GM23338 (cell line): ENCODE measurements around the gene KLF18. TPM values are rescaled to one million over a fixed set of nuclear protein-coding genes. Genes with fewer than 3 reads are reported as not detected.

Source experiments
- ATAC-seq: fragments of 200-7000 bp; cut with Tn5 transposase; 3 replicates; pipeline ENCODE4 v1.9.1; 2020
- DNase-seq: peaks from one replicate; pipeline ENCODE4 v3.0.0-alpha.2; 2015; ENCODE audit warnings: low spot score
- H2AFZ ChIP-seq: fragments of 200-600 bp; sonication (generic); 2 replicates; pipeline ENCODE4 v1.8.0; 2016; ENCODE audit warnings: antibody characterized with exemption, mild to moderate bottlenecking, moderate library complexity
- H3F3A ChIP-seq: fragments of 200-600 bp; sonication (generic); replicated peaks from 2 replicates; pipeline ENCODE4 v1.8.0; 2017; ENCODE audit warnings: antibody characterized with exemption, mixed run types, low read depth
- H3K27ac ChIP-seq: fragments of 200-600 bp; sonication (generic); 2 replicates; pipeline ENCODE4 v1.6.1; 2016; ENCODE audit warnings: low read depth
- H3K27me3 ChIP-seq: fragments of 200-600 bp; sonication (generic); 2 replicates; pipeline ENCODE4 v1.8.0; 2016; ENCODE audit warnings: mild to moderate bottlenecking, mixed run types, moderate library complexity; ENCODE audit not compliant: insufficient read depth
- H3K36me3 ChIP-seq: fragments of 200-600 bp; sonication (generic); 2 replicates; pipeline ENCODE4 v1.8.0; 2016; ENCODE audit warnings: mild to moderate bottlenecking; ENCODE audit not compliant: insufficient read depth
- H3K4me1 ChIP-seq: fragments of 200-600 bp; sonication (generic); 2 replicates; pipeline ENCODE4 v1.8.0; 2016; ENCODE audit warnings: mild to moderate bottlenecking, moderate library complexity; ENCODE audit not compliant: insufficient read depth
- H3K4me2 ChIP-seq: fragments of 200-600 bp; sonication (generic); 2 replicates; pipeline ENCODE4 v1.7.1; 2017; ENCODE audit warnings: mixed run types
- H3K4me3 ChIP-seq: fragments of 200-600 bp; sonication (generic); 2 replicates; pipeline ENCODE4 v1.6.1; 2016; ENCODE audit warnings: mixed run types
- H3K79me2 ChIP-seq: fragments of 200-600 bp; sonication (generic); replicated peaks from 2 replicates; pipeline ENCODE4 v1.8.0; 2017; ENCODE audit warnings: mild to moderate bottlenecking; ENCODE audit not compliant: insufficient read depth
- H3K9me2 ChIP-seq: fragments of 200-600 bp; sonication (generic); 2 replicates; pipeline ENCODE4 v1.8.0; 2017; ENCODE audit not compliant: insufficient read depth
- H4K20me1 ChIP-seq: fragments of 200-600 bp; sonication (generic); replicated peaks from 2 replicates; pipeline ENCODE4 v1.8.0; 2017; ENCODE audit warnings: mild to moderate bottlenecking; ENCODE audit not compliant: insufficient read depth
- H3K27ac Mint-ChIP-seq: 2 replicates; pipeline ENCODE4 v1.8.0; 2020; ENCODE audit warnings: inconsistent platforms, mild to moderate bottlenecking, moderate library complexity, mixed read lengths
- H3K27me3 Mint-ChIP-seq: 3 replicates; pipeline ENCODE4 v1.8.0; 2022; ENCODE audit warnings: low read depth, mild to moderate bottlenecking, moderate library complexity, mixed read lengths, inconsistent platforms; ENCODE audit not compliant: insufficient read depth, poor library complexity
- H3K36me3 Mint-ChIP-seq: 3 replicates; pipeline ENCODE4 v1.8.0; 2021; ENCODE audit warnings: low read depth, mild to moderate bottlenecking, inconsistent platforms, moderate library complexity, mixed read lengths
- H3K4me1 Mint-ChIP-seq: 3 replicates; pipeline ENCODE4 v1.8.0; 2020; ENCODE audit warnings: mild to moderate bottlenecking, inconsistent platforms, mixed read lengths
- H3K4me3 Mint-ChIP-seq: 3 replicates; pipeline ENCODE4 v1.8.0; 2021; ENCODE audit warnings: moderate library complexity, mild to moderate bottlenecking, inconsistent platforms, mixed read lengths
- H3K9me3 Mint-ChIP-seq: 3 replicates; pipeline ENCODE4 v1.8.0; 2020; ENCODE audit warnings: moderate library complexity, mild to moderate bottlenecking, inconsistent platforms, mixed read lengths
- CREB1 ChIP-seq: fragments of 250-450 bp; sonication (Bioruptor Pico); IDR thresholded peaks from 2 replicates; pipeline ENCODE4 v1.5.0; 2020; ENCODE audit warnings: low read depth, mild to moderate bottlenecking, moderate library complexity
- CTCF ChIP-seq, 2 experiments: fragments of 200-600 bp in 1 of 2; sonication (generic) in 1 of 2; conservative IDR thresholded peaks; 2 replicates each; pipeline versions ENCODE4 v1.5.1 to v1.6.1; 2016 to 2017; ENCODE audit warnings: antibody characterized with exemption in 2 of 2, low read depth in 2 of 2, mild to moderate bottlenecking in 2 of 2, moderate library complexity in 1 of 2
- ETS1 ChIP-seq: IDR thresholded peaks from 2 replicates; pipeline ENCODE4 v1.6.1; 2016; ENCODE audit warnings: antibody characterized with exemption
- EZH2 ChIP-seq: fragments of 200-600 bp; sonication (generic); IDR thresholded peaks from one replicate; pipeline ENCODE4 v1.8.0; 2017; ENCODE audit warnings: antibody characterized with exemption, mild to moderate bottlenecking, low read depth; ENCODE audit not compliant: unreplicated experiment
- EZH2phosphoT487 ChIP-seq: fragments of 200-600 bp; sonication (generic); IDR thresholded peaks from one replicate; pipeline ENCODE4 v1.8.1; 2018; ENCODE audit warnings: antibody characterized with exemption; ENCODE audit not compliant: unreplicated experiment
- JUNB ChIP-seq: IDR thresholded peaks from one replicate; pipeline ENCODE4 v1.6.1; 2016; ENCODE audit warnings: antibody characterized with exemption; ENCODE audit not compliant: unreplicated experiment
- NANOG ChIP-seq: IDR thresholded peaks from 2 replicates; pipeline ENCODE4 v1.6.1; 2016; ENCODE audit warnings: antibody characterized with exemption, borderline replicate concordance
- POLR2AphosphoS5 ChIP-seq: IDR thresholded peaks from 2 replicates; pipeline ENCODE4 v1.6.1; 2016; ENCODE audit warnings: antibody characterized with exemption, low read depth
- REST ChIP-seq: IDR thresholded peaks from one replicate; pipeline ENCODE4 v1.6.1; 2018; ENCODE audit warnings: antibody characterized with exemption; ENCODE audit not compliant: unreplicated experiment
- STAT1 ChIP-seq: IDR thresholded peaks from one replicate; pipeline ENCODE4 v1.6.1; 2016; ENCODE audit warnings: antibody characterized with exemption; ENCODE audit not compliant: unreplicated experiment
- ZNF114 ChIP-seq: fragments of 250-450 bp; sonication (Bioruptor Pico); IDR thresholded peaks from 2 replicates; pipeline ENCODE4 v1.5.0; 2020; ENCODE audit warnings: mild to moderate bottlenecking, moderate library complexity
- ZNF331 ChIP-seq: fragments of 250-450 bp; sonication (Bioruptor Pico); IDR thresholded peaks from 2 replicates; pipeline ENCODE4 v1.5.0; 2020; ENCODE audit warnings: low read depth, mild to moderate bottlenecking, moderate library complexity
- ZNF462 ChIP-seq: fragments of 250-450 bp; sonication (Bioruptor Pico); IDR thresholded peaks from 2 replicates; pipeline ENCODE4 v1.5.0; 2020; ENCODE audit warnings: mild to moderate bottlenecking, moderate library complexity
- polyA plus RNA-seq: library from polyadenylated mRNA; unstranded; fragments of >200 nt; fragmentation: Nextera tagmentation; extraction: Ambion mirVana; gene quantifications from 2 replicates; pipeline ENCODE4 v1.2.1, GENCODE V29; 2016
- total RNA-seq: library from RNA; depleted of rRNA; stranded (reverse); fragments of >200 nt; shearing (Covaris generic); gene quantifications from 2 replicates; pipeline ENCODE4 v1.2.3, GENCODE V29; 2014

KLF18 gene
- total and polyA plus RNA-seq, 2 experiments from 2014 or later: 0.35 TPM; not detected in 1

- Histone ChIP-seq H3K79me2 (no peaks in the 10 kb centered on the region), H3K9me2 (no peaks in the 10 kb centered on the region), H3K4me2 (peak overlapping the region; percentile 8; the same call in 1 of the 2 replicates), H3F3A (no peaks in the 10 kb centered on the region), H3K4me1 (peaks cover 17% of the 10 kb centered on the region), H4K20me1 (no peaks in the 10 kb centered on the region), H3K36me3 (no peaks in the 10 kb centered on the region), H3K27me3 (no peaks in the 10 kb centered on the region), H3K27ac (no peak overlapping the region), H2AFZ (no peak overlapping the region), H3K4me3 (no peak overlapping the region)
- Mint-ChIP-seq H3K36me3 (no peaks in the 10 kb centered on the region), H3K4me1 (peaks cover 21% of the 10 kb centered on the region), H3K9me3 (no peaks in the 10 kb centered on the region), H3K27ac (0 out of 2 replicates have a peak overlapping the region, but pooled peaks have one; percentile 89), H3K27me3 (no peaks in the 10 kb centered on the region), H3K4me3 (no peak overlapping the region)
- TF ChIP-seq CTCF (conservative IDR thresholded peaks at IDR 0.05; ENCODE audit: low read depth in 2 of 2) (no peak), JUNB (no peak), ZNF331 (CRISPR knock-in tag) (no peak), CREB1 (no peak), ZNF462 (CRISPR knock-in tag) (no peak), STAT1 (no peak), ZNF114 (no peak), EZH2 (no peak), NANOG (no peak), ETS1 (no peak), POLR2AphosphoS5 (no peak), EZH2phosphoT487 (no peak), REST (no peak)
- peak; percentile 73 for ATAC-seq
- DNase-seq: peak; percentile 70
These were observed 12.6 kb upstream of the KLF18 start for GRCh38 chr1:44154049-44154448.
